ENCODE results near the gene UQCRH. TPM values are rescaled to one million over a fixed set of nuclear protein-coding genes. Genes with fewer than 3 reads are reported as not detected.

Gene UQCRH
- total and polyA plus RNA-seq, 2 of the 8 experiments (the other 6 are each of a cell fraction or from before 2014, with no cell fraction given): 626 to 1,112 TPM

- H4K5ac ChIP-seq (ENCODE audit: insufficient read length, low read depth, low read length): no peak overlapping the region
- H3K23me2 ChIP-seq (ENCODE audit: low read depth, low read length): peaks cover 9% of the 10 kb centered on the region
- H3K4ac ChIP-seq (replicated peaks; ENCODE audit: insufficient read length, low read depth, low read length): no peak overlapping the region
- no peaks in the 10 kb centered on the region; a peak in 1 of 4 replicates for H3K79me2 ChIP-seq (ENCODE audit: control insufficient read depth in 1 of 2, insufficient read depth in 2 of 2, low read length in 2 of 2)
- peak overlapping the region; percentile 67 to 79 for H3K4me2 ChIP-seq (ENCODE audit: insufficient read depth in 1 of 2, low read depth in 2 of 2, low read length in 2 of 2)
- peak overlapping the region; percentile 93; the same call in 1 of the 2 replicates for H2BK5ac ChIP-seq (ENCODE audit: low read depth, low read length)
- peak overlapping the region; percentile 81 for H4K8ac ChIP-seq (ENCODE audit: extremely low read depth, insufficient read depth, low read length)
- DNase-seq (ENCODE audit: low read depth in 1 of 2, low spot score in 2 of 2): no peak
- no peak overlapping the region for H2BK120ac ChIP-seq (replicated peaks; ENCODE audit: low read depth, low read length)
- peak overlapping the region; percentile 72 to 91 (median 86) for H3K4me3 ChIP-seq (ENCODE audit: extremely low read depth in 1 of 4, insufficient read depth in 2 of 4, low read depth in 3 of 4, low read length in 4 of 4)
- peaks cover 3% of the 10 kb centered on the region; the same call in 1 of the 2 replicates for H3K79me1 ChIP-seq (ENCODE audit: low read depth, low read length)
- peak overlapping the region; percentile 61; the same call in 1 of the 2 replicates for H2BK15ac ChIP-seq (ENCODE audit: low read length)
- TF ChIP-seq CTCF (IDR thresholded peaks at IDR 0.05; ENCODE audit: control extremely low read depth in 1 of 3, insufficient read depth in 1 of 3, low read depth in 1 of 3, low read length in 3 of 3): no peak
- no peak for FAIRE-seq
- 65% methylated on average over 30 of the region's 31 CpGs; no CpG with 5 or more reads in 1 of the 2 experiments for WGBS, 2 experiments (ENCODE audit: extremely low coverage in 1 of 2, insufficient coverage in 1 of 2, insufficient read length in 1 of 2, insufficient replicate concordance in 2 of 2, low coverage in 1 of 2, low lambda C conversion rate in 2 of 2, missing lambda C conversion rate in 1 of 2)
- H3K27ac ChIP-seq (ENCODE audit: low read depth, low read length): peak overlapping the region; percentile 29; the same call in 1 of the 2 replicates
- H3K4me1 ChIP-seq (replicated peaks in 1 of 4; ENCODE audit: control insufficient read depth in 3 of 4, insufficient read depth in 4 of 4, low read length in 3 of 4): peaks cover 0 to 7% (median 4%) of the 10 kb centered on the region in 4 experiments; a peak in 4 of 7 replicates
- peak overlapping the region; percentile 90; the same call in 1 of the 2 replicates for H2BK12ac ChIP-seq (ENCODE audit: low read depth, low read length)
- H3K56ac ChIP-seq (replicated peaks; ENCODE audit: insufficient read length, low read depth, low read length): no peak overlapping the region
- peaks cover 0 to 20% (median 11%) of the 10 kb centered on the region in 4 experiments; a peak in 6 of 8 replicates for H3K36me3 ChIP-seq (ENCODE audit: control insufficient read depth in 2 of 4, insufficient read depth in 4 of 4, low read length in 3 of 4)
- H4K91ac ChIP-seq (replicated peaks; ENCODE audit: insufficient read length, low read length): no peak overlapping the region
- peak overlapping the region; percentile 48; the same call in 1 of the 2 replicates for H3K18ac ChIP-seq (ENCODE audit: extremely low read depth, low read length)
- H3K27me3 ChIP-seq (replicated peaks in 1 of 4; ENCODE audit: control insufficient read depth in 3 of 4, extremely low read depth in 1 of 4, insufficient read depth in 3 of 4, low read length in 3 of 4): no peaks in the 10 kb centered on the region
- H3K9me3 ChIP-seq (ENCODE audit: insufficient read depth in 2 of 2, low read depth in 1 of 2, low read length in 1 of 2): no peaks in the 10 kb centered on the region
- 0 out of 2 replicates have a peak overlapping the region, but pooled peaks have one; percentile 65 for H2AK5ac ChIP-seq (ENCODE audit: low read depth, low read length)
- no peak overlapping the region for H2AFZ ChIP-seq (ENCODE audit: low read length)
- H3K9ac ChIP-seq (replicated peaks in 1 of 4; ENCODE audit: extremely low read depth in 1 of 4, low read depth in 3 of 4, low read length in 3 of 4): peak overlapping the region in 3 of 4 experiments; percentile 38 to 66 (median 51); a peak in 6 of 7 replicates
- no peak overlapping the region for H3K23ac ChIP-seq (ENCODE audit: insufficient read length)
- no peak overlapping the region for H2BK20ac ChIP-seq (ENCODE audit: low read length)
- POLR2A ChIA-PET (ENCODE audit: partially characterized antibody): interaction anchor here (0.6 to 4.0 kb wide), 20 partner anchors 8 to 413 kb away, joined by 3 to 25 read pairs (median 4); partner anchors contain the start of genes LRRC41 and UQCRH
- H3K14ac ChIP-seq (ENCODE audit: insufficient read length): no peak overlapping the region
- peaks cover 0 to 5% of the 10 kb centered on the region in 2 experiments for H4K20me1 ChIP-seq (replicated peaks in 1 of 2; ENCODE audit: control insufficient read depth in 1 of 2, insufficient read depth in 2 of 2, low read length in 2 of 2)
- CTCF ChIA-PET (ENCODE audit: partially characterized antibody): interaction anchor here (0.7 to 2.8 kb wide), 16 partner anchors 8 to 92 kb away, joined by 3 to 21 read pairs (median 3); partner anchors contain the start of genes LRRC41 and UQCRH
These were observed 38.0 kb downstream of the UQCRH start for GRCh38 chr1:46341222-46342083.
